Esophagus muscularis mucosa (tissue), 4 donors: ENCODE data around the gene AP2B1.

Source experiments
- CTCF ChIP-seq, 3 experiments: fragments of 200-600 bp in 2 of 3; fragments of 450-650 bp in 1 of 3; sonication (generic) in 2 of 3; IDR thresholded peaks; one replicate each; pipeline ENCODE4 v1.5.1; 2017 to 2019; ENCODE audit warnings: antibody characterized with exemption in 3 of 3, mild to moderate bottlenecking in 2 of 3, moderate library complexity in 1 of 3
- EP300 ChIP-seq: sonication (generic); formaldehyde crosslinking; IDR thresholded peaks from one replicate; pipeline ENCODE4 v1.6.1; 2017; ENCODE audit warnings: antibody characterized with exemption
- POLR2A ChIP-seq: fragments of 450-650 bp; IDR thresholded peaks from one replicate; pipeline ENCODE4 v1.6.1; 2017; ENCODE audit warnings: antibody characterized with exemption, moderate library complexity, mild to moderate bottlenecking, low read depth
- POLR2AphosphoS5 ChIP-seq, 2 donors: sonication (generic); formaldehyde crosslinking; IDR thresholded peaks; one replicate each; pipeline ENCODE4 v1.6.1; 2017; ENCODE audit warnings: antibody characterized with exemption in 2 of 2

GRCh38 chr17:35705230-35705629 is 118.1 kb downstream of the AP2B1 start:
- TF ChIP-seq CTCF (IDR thresholded peaks at IDR 0.05) (no peak), POLR2A (no peak), POLR2AphosphoS5 (IDR thresholded peaks at IDR 0.05) (no peak), EP300 (no peak)
